Epithelial cell of umbilical artery (primary cell): ENCODE measurements around the gene LSG1. TPM values are rescaled to one million over a fixed set of nuclear protein-coding genes. Genes with fewer than 3 reads are reported as not detected.

Experiments
- total RNA-seq: library from RNA; depleted of rRNA; stranded (reverse); fragments of >200 nt; gene quantifications from 2 replicates; pipeline ENCODE4 v1.2.3, GENCODE V29; 2014

LSG1 gene
- 60.4 and 73.4 TPM in 2 replicates for total RNA-seq

GRCh38 chr3:194671900-194672808, at the start of gene LSG1:
Gene LSG1, minus strand, starts transcription at chr3:194672191. Its CDS starts 29 bp downstream, at chr3:194672162.

DNA sequence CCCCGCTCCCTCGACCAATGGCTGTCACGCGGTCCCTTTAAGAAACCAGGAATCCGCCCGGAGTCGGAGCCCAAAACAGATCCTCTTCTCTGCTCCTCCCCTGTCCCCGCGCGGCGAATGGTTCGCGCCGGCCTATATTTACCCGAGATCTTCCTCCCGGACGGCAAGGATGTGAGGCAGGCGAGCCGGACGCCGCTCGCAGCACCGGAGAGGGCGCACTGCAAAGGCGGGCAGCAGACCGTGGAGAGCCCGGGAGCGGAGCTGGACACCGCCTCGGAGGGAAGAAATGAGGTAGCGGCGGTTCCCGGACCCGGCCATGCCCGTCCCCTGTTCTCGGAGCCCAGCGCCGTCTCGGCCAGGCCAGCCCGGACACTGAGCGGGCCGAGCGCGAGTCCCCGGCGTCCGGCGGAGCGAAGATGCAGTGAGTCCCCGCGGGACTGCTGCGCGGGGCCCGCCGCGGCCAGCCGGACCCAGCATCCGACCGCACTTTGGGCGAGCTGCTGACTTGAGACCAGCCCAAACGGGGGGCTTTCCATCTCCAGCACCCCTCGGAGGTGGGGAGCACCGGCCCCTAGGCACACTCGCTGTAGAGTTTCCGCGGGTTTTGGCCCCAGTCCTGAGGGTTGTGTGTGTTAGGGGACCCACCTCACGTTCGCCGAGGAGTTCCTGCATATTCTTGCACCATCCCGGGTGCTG, 13.9 kb upstream of the LSG1 start, which contains the start of gene FAM43A:
TSS of gene FAM43A (plus strand) at position 166 of the 696 bp plus-strand sequence. CDS start 944 bp downstream, outside the sequence.

GRCh38 chr3:194633349-194634004, 38.5 kb downstream of the LSG1 start, which contains the start of gene TMEM44:
Gene TMEM44, minus strand, starts transcription at chr3:194633419. Its CDS starts 204 bp downstream, at chr3:194633215.

Other genes starting within 250 kb of the LSG1 start
- gene ATP13A3, start 185.2 kb downstream of the LSG1 start, total RNA-seq = 134 and 169 TPM in 2 replicates
- gene TMEM44, start 38.8 kb downstream of the LSG1 start, total RNA-seq = 16.6 and 42.7 TPM in 2 replicates
- gene FAM43A, start 13.7 kb upstream of the LSG1 start, total RNA-seq = 170 and 232 TPM in 2 replicates